Urinary bladder (tissue), 4 donors: Measurements from ENCODE around the gene BHLHE40. TPM values are rescaled to one million over a fixed set of nuclear protein-coding genes. Genes with fewer than 3 reads are reported as not detected.

Experiments
- DNase-seq: peaks from one replicate; pipeline ENCODE4 v3.0.0-alpha.2; 2015; ENCODE audit errors: extremely low spot score
- H3K27ac ChIP-seq: one replicate; pipeline ENCODE4 v1.5.1; 2013; ENCODE audit warnings: low read depth, mild to moderate bottlenecking, moderate library complexity
- H3K36me3 ChIP-seq: one replicate; pipeline ENCODE4 v1.6.1; 2013; ENCODE audit warnings: mild to moderate bottlenecking, moderate library complexity; ENCODE audit not compliant: insufficient read depth
- H3K4me1 ChIP-seq: one replicate; pipeline ENCODE4 v1.6.1; 2013; ENCODE audit warnings: mild to moderate bottlenecking, moderate library complexity; ENCODE audit not compliant: insufficient read depth
- H3K4me3 ChIP-seq: one replicate; pipeline ENCODE4 v1.5.1; 2013; ENCODE audit warnings: low read depth, low read length
- whole genome bisulfite sequencing: extraction: QIAGEN DNeasy Blood & Tissue Kit; methylation state at CpG from one replicate; pipeline ENCODE4 v1.1.7; 2013; 5-methylcytosine and 5-hydroxymethylcytosine counted together
- polyA plus RNA-seq: library from polyadenylated mRNA; stranded (reverse); fragments of 200-250 nt; gene quantifications from one replicate; pipeline ENCODE4 v1.2.3, GENCODE V29; 2013
- total RNA-seq: library from RNA; depleted of rRNA; stranded (reverse); fragments of >200 nt; gene quantifications from one replicate; pipeline ENCODE4 v1.2.3, GENCODE V29; 2014
- donor health status: healthy with polysubstance abuse.
- donor health status: healthy.

The BHLHE40 gene
- total and polyA plus RNA-seq, 2 donors: 35.7 to 57.4 TPM

- 63% methylated on average over 11 of the region's 11 CpGs for WGBS
- DNase-seq: no peak
- no peaks in the 10 kb centered on the region for H3K4me1 ChIP-seq
- peak overlapping the region; percentile 53 for H3K27ac ChIP-seq
- no peak overlapping the region for H3K4me3 ChIP-seq
- no peaks in the 10 kb centered on the region for H3K36me3 ChIP-seq
Measured at GRCh38 chr3:4994823-4995499, 15.7 kb downstream of the BHLHE40 start.

GRCh38 chr3:4995500-4996053 lies 16.3 kb downstream of the BHLHE40 start:
- no peaks in the 10 kb centered on the region for H3K36me3 ChIP-seq
- 80% methylated on average over 9 of the region's 9 CpGs for WGBS
- no peaks in the 10 kb centered on the region for H3K4me1 ChIP-seq
- no peak overlapping the region for H3K4me3 ChIP-seq
- H3K27ac ChIP-seq: peak overlapping the region; percentile 53
- no peak for DNase-seq

- no peak for DNase-seq
- 90% methylated on average over 8 of the region's 8 CpGs for WGBS
- no peak overlapping the region for H3K4me3 ChIP-seq
- no peaks in the 10 kb centered on the region for H3K4me1 ChIP-seq
- no peak overlapping the region for H3K27ac ChIP-seq
- H3K36me3 ChIP-seq: no peaks in the 10 kb centered on the region
Measured at GRCh38 chr3:4996223-4996765, 17.1 kb downstream of the BHLHE40 start.

- no peak for DNase-seq
- Histone ChIP-seq H3K4me3 (no peak overlapping the region), H3K4me1 (no peaks in the 10 kb centered on the region), H3K36me3 (no peaks in the 10 kb centered on the region), H3K27ac (no peak overlapping the region)
- WGBS: 79% methylated on average over 11 of the region's 11 CpGs
Measured at GRCh38 chr3:4996771-4997291, 17.6 kb downstream of the BHLHE40 start.

GRCh38 chr3:4997946-4998345 lies 18.7 kb downstream of the BHLHE40 start:
- WGBS: 76% methylated on average over 7 of the region's 7 CpGs
- DNase-seq: no peak
- Histone ChIP-seq H3K4me3 (no peak overlapping the region), H3K36me3 (no peaks in the 10 kb centered on the region), H3K27ac (no peak overlapping the region), H3K4me1 (no peaks in the 10 kb centered on the region)

GRCh38 chr3:4999531-5000184 lies 20.4 kb downstream of the BHLHE40 start:
- Histone ChIP-seq H3K4me1 (no peaks in the 10 kb centered on the region), H3K4me3 (no peak overlapping the region), H3K27ac (no peak overlapping the region), H3K36me3 (no peaks in the 10 kb centered on the region)
- WGBS: 58% methylated on average over 6 of the region's 6 CpGs
- DNase-seq: no peak

GRCh38 chr3:5001135-5001534 lies 21.9 kb downstream of the BHLHE40 start:
- no peak for DNase-seq
- Histone ChIP-seq H3K4me1 (no peaks in the 10 kb centered on the region), H3K27ac (no peak overlapping the region), H3K36me3 (no peaks in the 10 kb centered on the region), H3K4me3 (no peak overlapping the region)
- 89% methylated on average over 4 of the region's 4 CpGs for WGBS

- H3K36me3 ChIP-seq: no peaks in the 10 kb centered on the region
- WGBS: 73% methylated on average over 1 of the region's 1 CpG
- no peak overlapping the region for H3K4me3 ChIP-seq
- no peak for DNase-seq
- H3K4me1 ChIP-seq: no peaks in the 10 kb centered on the region
- peak overlapping the region; percentile 30 for H3K27ac ChIP-seq
Measured at GRCh38 chr3:5001805-5002173, 22.6 kb downstream of the BHLHE40 start.

- WGBS: 64% methylated on average over 16 of the region's 16 CpGs
- H3K27ac ChIP-seq: peak overlapping the region; percentile 30
- H3K4me3 ChIP-seq: no peak overlapping the region
- no peak for DNase-seq
- H3K4me1 ChIP-seq: no peaks in the 10 kb centered on the region
- no peaks in the 10 kb centered on the region for H3K36me3 ChIP-seq
Measured at GRCh38 chr3:5002174-5002870, 23.1 kb downstream of the BHLHE40 start.

- WGBS: 93% methylated on average over 6 of the region's 6 CpGs
- no peaks in the 10 kb centered on the region for H3K4me1 ChIP-seq
Measured at GRCh38 chr3:5002871-5003247, 23.6 kb downstream of the BHLHE40 start.

GRCh38 chr3:5004319-5005152 lies 25.3 kb downstream of the BHLHE40 start:
- H3K4me3 ChIP-seq: no peak overlapping the region
- no peaks in the 10 kb centered on the region for H3K36me3 ChIP-seq
- 84% methylated on average over 12 of the region's 12 CpGs for WGBS
- DNase-seq: no peak
- H3K4me1 ChIP-seq: no peaks in the 10 kb centered on the region
- peak overlapping the region; percentile 62 for H3K27ac ChIP-seq

More at GRCh38 chr3:5002871-5003247, 23.6 kb downstream of the BHLHE40 start:
- Histone ChIP-seq H3K27ac (no peak overlapping the region), H3K4me3 (no peak overlapping the region), H3K36me3 (no peaks in the 10 kb centered on the region)
- DNase-seq: no peak

GRCh38 chr3:5005367-5005766 lies 26.1 kb downstream of the BHLHE40 start:
- no peaks in the 10 kb centered on the region for H3K4me1 ChIP-seq
- 65% methylated on average over 4 of the region's 4 CpGs for WGBS
- no peak overlapping the region for H3K4me3 ChIP-seq
- no peak for DNase-seq
- H3K27ac ChIP-seq: peak overlapping the region; percentile 62
- H3K36me3 ChIP-seq: no peaks in the 10 kb centered on the region

- WGBS: 69% methylated on average over 9 of the region's 9 CpGs
- Histone ChIP-seq H3K36me3 (no peaks in the 10 kb centered on the region), H3K4me1 (no peaks in the 10 kb centered on the region), H3K4me3 (no peak overlapping the region), H3K27ac (no peak overlapping the region)
- no peak for DNase-seq
Measured at GRCh38 chr3:5006755-5007202, 27.5 kb downstream of the BHLHE40 start.
